Lower leg skin (tissue), 4 donors: ENCODE results near the gene CCDC198. TPM values are rescaled to one million over a fixed set of nuclear protein-coding genes. Genes with fewer than 3 reads are reported as not detected.

Source experiments
- DNase-seq, 2 donors: peaks; one replicate each; pipeline ENCODE4 v3.0.0-alpha.2; 2019; ENCODE audit warnings: low spot score in 2 of 2
- H3K4me3 ChIP-seq: fragments of 200-600 bp; sonication (generic); 2 replicates; pipeline ENCODE4 v1.5.1; 2017; ENCODE audit warnings: mild to moderate bottlenecking, low read depth; ENCODE audit not compliant: poor library complexity, severe bottlenecking
- CTCF ChIP-seq, 3 donors: fragments of 450-650 bp; IDR thresholded peaks; one replicate each; pipeline ENCODE4 v1.5.1; 2016; ENCODE audit warnings: antibody characterized with exemption in 3 of 3, mild to moderate bottlenecking in 3 of 3, moderate library complexity in 2 of 3
- POLR2A ChIP-seq, 2 donors: fragments of 450-650 bp; IDR thresholded peaks; one replicate each; pipeline ENCODE4 v1.6.1; 2016 to 2017; ENCODE audit warnings: antibody characterized with exemption in 2 of 2, mild to moderate bottlenecking in 1 of 2, moderate library complexity in 1 of 2
- WGBS, 2 donors: methylation state at CpG; one replicate each; pipeline ENCODE4 v1.1.5; 2018; 5-methylcytosine and 5-hydroxymethylcytosine counted together
- intact Hi-C: fragments of 100-400 bp; cut with DNase I; formaldehyde crosslinking; loops from one replicate; pipeline ENCODE4 v1.15.0; 2023; ENCODE audit warnings: low total_unique reads
- total RNA-seq, 4 donors: library from RNA; depleted of rRNA; stranded (reverse); fragments of >200 nt; gene quantifications; one replicate each; pipeline ENCODE4 v1.1.0, GENCODE V29; 2016

The CCDC198 gene
- not detected for total RNA-seq

DNA sequence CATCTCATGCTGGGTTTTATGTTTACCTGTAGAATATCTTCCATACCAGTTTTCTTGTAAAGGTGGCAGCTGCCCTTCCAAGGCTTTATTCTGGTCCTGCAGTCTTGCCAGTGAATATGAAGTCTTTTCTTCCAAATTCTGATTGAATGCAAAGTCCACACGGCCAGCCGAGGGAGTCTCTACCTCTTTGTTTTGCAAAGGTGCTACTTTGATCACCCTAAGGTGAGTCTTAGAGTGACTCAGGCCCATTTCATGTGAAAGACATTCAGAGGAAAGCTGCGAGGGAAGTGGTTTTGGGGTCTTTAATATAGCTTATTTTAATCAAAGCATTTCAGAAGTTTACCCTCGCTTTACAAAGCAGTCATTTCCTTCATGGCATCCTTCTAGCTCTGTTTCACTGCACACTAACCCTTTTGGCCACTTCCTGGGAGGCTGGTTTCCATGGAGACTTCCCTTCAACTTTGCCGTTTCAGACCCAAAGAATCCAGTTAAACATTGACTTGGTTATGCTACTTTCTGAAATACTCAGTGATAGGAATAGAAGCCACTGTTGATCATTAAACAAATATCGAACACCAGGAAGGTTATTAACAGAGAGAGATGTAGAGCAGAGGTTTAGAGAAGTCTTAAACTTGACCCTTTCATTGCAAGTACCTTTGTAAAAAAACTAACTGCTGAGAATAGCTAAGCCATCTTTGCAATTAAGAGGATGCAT is at the start of gene CCDC198:
TSS of gene CCDC198 (minus strand) at position 391 of the 715 bp plus-strand sequence. CDS start at position 249, 142 bp downstream.
- TF ChIP-seq POLR2A (IDR thresholded peaks at IDR 0.05) (no peak), CTCF (IDR thresholded peaks at IDR 0.05) (no peak)
- intact Hi-C loops, result no loop called here
- DNase-seq, result no peak
- WGBS, 2 donors, result 52 to 56% methylated on average over 6 of the region's 6 CpGs
- H3K4me3 ChIP-seq, result no peak within 1 kb of the TSS

- TF ChIP-seq CTCF (IDR thresholded peaks at IDR 0.05) (no peak), POLR2A (IDR thresholded peaks at IDR 0.05) (no peak)
- no peak overlapping the region for H3K4me3 ChIP-seq
- intact Hi-C loops, result no loop called here
- DNase-seq, result no peak
- WGBS, 2 donors, result 81 to 83% methylated on average over 1 of the region's 1 CpG
Measured at GRCh38 chr14:57533214-57533613, 39.6 kb upstream of the CCDC198 start.

- H3K4me3 ChIP-seq, result no peak overlapping the region
- TF ChIP-seq POLR2A (IDR thresholded peaks at IDR 0.05) (no peak), CTCF (IDR thresholded peaks at IDR 0.05) (no peak)
- no peak for DNase-seq
- intact Hi-C loops, result no loop called here
Measured at GRCh38 chr14:57530571-57530970, 36.9 kb upstream of the CCDC198 start.

- no peak overlapping the region for H3K4me3 ChIP-seq
- TF ChIP-seq CTCF (IDR thresholded peaks at IDR 0.05), result no peak
- TF ChIP-seq POLR2A (IDR thresholded peaks at IDR 0.05), result no peak
- WGBS, 2 donors, result 52 to 56% methylated on average over 3 of the region's 3 CpGs
- intact Hi-C loops, result no loop called here
- DNase-seq, result no peak
Measured at GRCh38 chr14:57526942-57527341, 33.3 kb upstream of the CCDC198 start.

DNA sequence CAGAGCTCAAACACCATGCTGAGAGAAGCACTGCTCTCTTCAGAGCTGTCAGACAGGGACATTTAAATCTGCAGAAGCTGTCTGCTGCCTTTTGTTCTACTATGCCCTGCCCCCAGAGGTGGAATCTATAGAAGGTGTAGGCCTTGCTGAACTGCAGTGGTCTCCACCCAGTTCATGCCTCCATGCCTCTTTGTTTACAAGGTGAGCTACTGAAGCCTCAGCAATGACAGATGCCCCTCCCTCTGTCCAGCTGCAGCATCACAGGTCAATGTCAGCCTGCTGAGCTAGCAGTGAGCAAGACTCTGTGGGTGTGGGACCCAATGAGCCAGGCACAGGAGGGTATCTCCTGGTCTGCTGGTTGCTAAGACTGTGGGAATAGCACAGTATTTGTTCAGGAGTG is 25.4 kb upstream of the CCDC198 start:
- DNase-seq, result no peak
- no peak for TF ChIP-seq CTCF (IDR thresholded peaks at IDR 0.05)
- no peak for TF ChIP-seq POLR2A (IDR thresholded peaks at IDR 0.05)
- no peak overlapping the region for H3K4me3 ChIP-seq
- intact Hi-C loops, result no loop called here

GRCh38 chr14:57512220-57512619 is 18.6 kb upstream of the CCDC198 start:
- TF ChIP-seq CTCF (IDR thresholded peaks at IDR 0.05) (no peak), POLR2A (IDR thresholded peaks at IDR 0.05) (no peak)
- intact Hi-C loops, result no loop called here
- 15 to 21% methylated on average over 3 of the region's 3 CpGs for WGBS, 2 donors
- DNase-seq, result no peak
- no peak overlapping the region for H3K4me3 ChIP-seq
